ENCODE measurements around the gene TET1.

DNA sequence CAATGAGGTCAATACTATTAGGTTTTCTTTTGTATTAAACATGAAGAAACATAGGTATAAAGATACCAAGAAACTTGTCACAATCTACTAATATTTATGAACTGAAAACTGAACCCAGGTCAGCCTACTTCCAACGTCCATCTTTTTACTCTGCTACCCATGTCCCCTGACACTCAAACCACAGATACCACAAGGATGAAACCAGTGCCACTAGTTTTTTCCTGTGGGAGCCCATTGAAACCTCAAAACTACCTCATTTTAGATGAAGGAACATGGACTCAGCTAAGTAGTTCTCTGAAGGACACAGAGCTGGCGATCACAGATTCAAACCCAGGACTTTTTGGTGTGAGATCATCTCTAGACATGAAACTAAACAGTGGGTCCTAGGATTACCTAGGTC, 6.8 kb downstream of the TET1 start:
- TF ChIP-seq, protein P1, sequence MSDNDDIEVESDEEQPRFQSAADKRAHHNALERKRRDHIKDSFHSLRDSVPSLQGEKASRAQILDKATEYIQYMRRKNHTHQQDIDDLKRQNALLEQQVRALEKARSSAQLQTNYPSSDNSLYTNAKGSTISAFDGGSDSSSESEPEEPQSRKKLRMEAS (IDR thresholded peaks at IDR 0.05; ENCODE audit: low read depth, low read length): no peak
- TF ChIP-seq, protein P2, sequence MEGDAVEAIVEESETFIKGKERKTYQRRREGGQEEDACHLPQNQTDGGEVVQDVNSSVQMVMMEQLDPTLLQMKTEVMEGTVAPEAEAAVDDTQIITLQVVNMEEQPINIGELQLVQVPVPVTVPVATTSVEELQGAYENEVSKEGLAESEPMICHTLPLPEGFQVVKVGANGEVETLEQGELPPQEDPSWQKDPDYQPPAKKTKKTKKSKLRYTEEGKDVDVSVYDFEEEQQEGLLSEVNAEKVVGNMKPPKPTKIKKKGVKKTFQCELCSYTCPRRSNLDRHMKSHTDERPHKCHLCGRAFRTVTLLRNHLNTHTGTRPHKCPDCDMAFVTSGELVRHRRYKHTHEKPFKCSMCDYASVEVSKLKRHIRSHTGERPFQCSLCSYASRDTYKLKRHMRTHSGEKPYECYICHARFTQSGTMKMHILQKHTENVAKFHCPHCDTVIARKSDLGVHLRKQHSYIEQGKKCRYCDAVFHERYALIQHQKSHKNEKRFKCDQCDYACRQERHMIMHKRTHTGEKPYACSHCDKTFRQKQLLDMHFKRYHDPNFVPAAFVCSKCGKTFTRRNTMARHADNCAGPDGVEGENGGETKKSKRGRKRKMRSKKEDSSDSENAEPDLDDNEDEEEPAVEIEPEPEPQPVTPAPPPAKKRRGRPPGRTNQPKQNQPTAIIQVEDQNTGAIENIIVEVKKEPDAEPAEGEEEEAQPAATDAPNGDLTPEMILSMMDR (IDR thresholded peaks at IDR 0.05; ENCODE audit: low read depth, low read length): no peak
- no peak for TF ChIP-seq POLR2A (IDR thresholded peaks at IDR 0.05; ENCODE audit: extremely low read depth, insufficient read length)

Data from NB4 (cell line).